K562 (cell line): ENCODE measurements around the gene ZNF155. TPM values are rescaled to one million over a fixed set of nuclear protein-coding genes. Genes with fewer than 3 reads are reported as not detected.
A peak's percentile ranks its signal among the peaks of the same experiment; 100 is the strongest.

Experiments used
- CBX8 ChIP-seq: fragments of 200-600 bp; sonication (generic); IDR thresholded peaks from 2 replicates; pipeline ENCODE4 v1.6.1; 2012; ENCODE audit warnings: borderline replicate concordance, mixed run types, low read depth, mild to moderate bottlenecking, moderate library complexity, mixed read lengths, low read length, control low read depth, inconsistent platforms; ENCODE audit not compliant: poor library complexity, severe bottlenecking; ENCODE audit errors: extremely low read depth
- CXXC5 ChIP-seq: fragments of 250-450 bp; sonication (Bioruptor Pico); IDR thresholded peaks from 2 replicates; pipeline ENCODE4 v1.8.0; 2022; ENCODE audit warnings: inconsistent platforms, mild to moderate bottlenecking, moderate library complexity
- GABPB1 ChIP-seq: sonication (generic); formaldehyde crosslinking; IDR thresholded peaks from 2 replicates; pipeline ENCODE4 v1.8.0; 2022; ENCODE audit warnings: mild to moderate bottlenecking, missing genetic modification reagents
- HDAC1 ChIP-seq, 2 experiments: fragments of 450-650 bp; IDR thresholded peaks; 2 replicates each; pipeline ENCODE4 v1.6.1; 2016 to 2017; ENCODE audit warnings: inconsistent platforms in 1 of 2, mild to moderate bottlenecking in 1 of 2, moderate library complexity in 1 of 2
- PHF8 ChIP-seq: fragments of 200-600 bp; sonication (generic); IDR thresholded peaks from 2 replicates; pipeline ENCODE4 v1.6.1; 2012; ENCODE audit warnings: mixed run types, mild to moderate bottlenecking, inconsistent platforms, low read length, moderate library complexity, borderline replicate concordance
- PRDM10 ChIP-seq: fragments of 450-650 bp; IDR thresholded peaks from 2 replicates; pipeline ENCODE4 v1.6.1; 2018; ENCODE audit not compliant: partially characterized antibody
- SAP30 ChIP-seq: fragments of 200-600 bp; sonication (generic); IDR thresholded peaks from 2 replicates; pipeline ENCODE4 v1.6.1; 2012; ENCODE audit warnings: borderline replicate concordance, low read depth, mild to moderate bottlenecking, moderate library complexity, low read length, control low read depth, inconsistent platforms; ENCODE audit not compliant: insufficient read depth, poor library complexity, severe bottlenecking
- SMAD2 ChIP-seq: fragments of 150-350 bp; IDR thresholded peaks from 2 replicates; pipeline ENCODE4 v1.6.1; 2014; ENCODE audit warnings: low read depth, mild to moderate bottlenecking, low read length
- VEZF1 ChIP-seq: fragments of 200-800 bp; sonication (Bioruptor generic); IDR thresholded peaks from 2 replicates; pipeline ENCODE4 v1.6.1; 2017; ENCODE audit warnings: missing genetic modification characterization, missing compliant biosample characterization
- ZEB2 ChIP-seq: fragments of 450-650 bp; IDR thresholded peaks from 2 replicates; pipeline ENCODE4 v1.6.1; 2016
- polyA plus RNA-seq, 8 experiments: library from polyadenylated mRNA; depleted of rRNA in 4 of 8; stranded (reverse) in 5 of 8; unstranded in 3 of 8; fragments of >200 nt; fragmentation: Nextera tagmentation in 2 of 8; fragmentation: Illumina TruSeq in 1 of 8; extraction: Ambion mirVana in 2 of 8; extraction: Trizol in 1 of 8; gene quantifications; 2 replicates each; pipeline versions ENCODE4 v1.2.1 to v1.2.3, GENCODE V29; 2011 to 2014; ENCODE audit warnings: inconsistent platforms in 1 of 8, missing spikeins in 1 of 8
- total RNA-seq, 7 experiments: library from RNA; depleted of rRNA in 6 of 7; stranded (reverse); fragments of >200 nt in 6 of 7; fragmentation: Illumina TruSeq in 2 of 7; extraction: Trizol in 2 of 7; gene quantifications; 2 replicates each; pipeline versions ENCODE4 v1.2.1 to v1.2.3, GENCODE V29; 2011 to 2021; ENCODE audit warnings: low replicate concordance in 1 of 7
- TF ChIP-seq, protein P1 (sequence below), 2 experiments: fragments of 450-650 bp; IDR thresholded peaks; 2 replicates each; pipeline ENCODE4 v1.6.1; 2016

Gene ZNF155
- total and polyA plus RNA-seq, 9 of the 15 experiments (the other 6 are each of a cell fraction or from before 2014, with no cell fraction given) = 0.09 to 0.76 (median 0.37) TPM

- TF ChIP-seq SAP30 (peak; percentile 32), ZEB2 (no peak), PRDM10 (peak; percentile 26), CBX8 (no peak), GABPB1 (CRISPR knock-in tag) (peak; percentile 97), SMAD2 (no peak), CXXC5 (CRISPR knock-in tag) (peak; percentile 85), PHF8 (peak; percentile 93), HDAC1 (IDR thresholded peaks at IDR 0.05) (peak in 1 of 2 experiments; percentile 74; a peak in 1 of 4 replicates), VEZF1 (CRISPR knock-in tag) (peak; percentile 85)
- TF ChIP-seq, protein P1, sequence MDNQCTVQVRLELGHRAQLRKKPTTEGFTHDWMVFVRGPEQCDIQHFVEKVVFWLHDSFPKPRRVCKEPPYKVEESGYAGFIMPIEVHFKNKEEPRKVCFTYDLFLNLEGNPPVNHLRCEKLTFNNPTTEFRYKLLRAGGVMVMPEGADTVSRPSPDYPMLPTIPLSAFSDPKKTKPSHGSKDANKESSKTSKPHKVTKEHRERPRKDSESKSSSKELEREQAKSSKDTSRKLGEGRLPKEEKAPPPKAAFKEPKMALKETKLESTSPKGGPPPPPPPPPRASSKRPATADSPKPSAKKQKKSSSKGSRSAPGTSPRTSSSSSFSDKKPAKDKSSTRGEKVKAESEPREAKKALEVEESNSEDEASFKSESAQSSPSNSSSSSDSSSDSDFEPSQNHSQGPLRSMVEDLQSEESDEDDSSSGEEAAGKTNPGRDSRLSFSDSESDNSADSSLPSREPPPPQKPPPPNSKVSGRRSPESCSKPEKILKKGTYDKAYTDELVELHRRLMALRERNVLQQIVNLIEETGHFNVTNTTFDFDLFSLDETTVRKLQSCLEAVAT (IDR thresholded peaks at IDR 0.05) = no peak
These were observed 48.8 kb upstream of the ZNF155 start, which contains the start of gene ZNF45 (continued) for GRCh38 chr19:43934985-43935708.
